Psoas muscle (tissue), 8 donors: ENCODE results near the gene SCYGR1. TPM values are rescaled to one million over a fixed set of nuclear protein-coding genes. Genes with fewer than 3 reads are reported as not detected.
"Not testable (repeated sequence)": the region's sequence is repeated elsewhere in the genome, so short reads cannot be mapped to it uniquely, and the experiment has no call there.

Experiments
- ATAC-seq, 4 donors: fragments of 200-7000 bp; cut with Tn5 transposase; one replicate each; pipeline ENCODE4 v1.9.1; 2020; ENCODE audit warnings: moderate library complexity in 3 of 4, mild to moderate bottlenecking in 2 of 4
- DNase-seq, 2 donors: peaks; one replicate each; pipeline ENCODE4 v3.0.0-alpha.2; 2020
- H3K27ac ChIP-seq: fragments of 200-600 bp; one replicate; pipeline ENCODE4 v1.8.0; 2022
- H3K27me3 ChIP-seq, 3 donors: fragments of 200-600 bp in 1 of 3; one replicate each; pipeline versions ENCODE4 v1.6.1 to v1.8.0; 2013 to 2022; ENCODE audit warnings: low read length in 2 of 3, mild to moderate bottlenecking in 2 of 3, moderate library complexity in 1 of 3; ENCODE audit not compliant: insufficient read depth in 3 of 3
- H3K36me3 ChIP-seq, 2 donors: fragments of 200-600 bp in 1 of 2; one replicate each; pipeline versions ENCODE4 v1.6.1 to v1.8.0; 2013 to 2022; ENCODE audit warnings: low read depth in 1 of 2, mild to moderate bottlenecking in 1 of 2, moderate library complexity in 1 of 2; ENCODE audit not compliant: insufficient read depth in 1 of 2
- H3K4me1 ChIP-seq: fragments of 200-600 bp; one replicate; pipeline ENCODE4 v1.8.0; 2022
- H3K4me3 ChIP-seq: fragments of 200-600 bp; one replicate; pipeline ENCODE4 v1.8.0; 2022; ENCODE audit warnings: mild to moderate bottlenecking
- H3K9me3 ChIP-seq: fragments of 200-600 bp; one replicate; pipeline ENCODE4 v1.8.0; 2022
- CTCF ChIP-seq: fragments of 200-600 bp; IDR thresholded peaks from one replicate; pipeline ENCODE4 v1.8.0; 2022; ENCODE audit warnings: antibody characterized with exemption
- WGBS, 3 donors: extraction: QIAGEN DNeasy Blood & Tissue Kit; methylation state at CpG; one replicate each; pipeline versions ENCODE4 v1.1.6 to v1.1.7; 2013; 5-methylcytosine and 5-hydroxymethylcytosine counted together
- intact Hi-C, 2 donors: fragments of 100-400 bp; cut with DNase I; formaldehyde crosslinking; loops; one replicate each; pipeline versions ENCODE4 v1.11.0 to v1.14.2; 2022
- long read RNA-seq, 2 donors: library from polyadenylated mRNA; unstranded; transcript quantifications; one replicate each; pipeline ENCODE4 v2.0.0, GENCODE V29; 2021
- polyA plus RNA-seq, 3 donors: library from polyadenylated mRNA; stranded (reverse); fragments of 200-250 nt; gene quantifications; one replicate each; pipeline ENCODE4 v1.2.3, GENCODE V29; 2013
- total RNA-seq, 4 donors: library from RNA; stranded (reverse); fragmentation: NEBNext Ultra II Directional in 2 of 4; extraction: Animal tissue kit (Norgen Biotek cat#: 25700) in 2 of 4; gene quantifications; one replicate each; pipeline versions ENCODE4 v1.2.1 to v1.2.4, GENCODE V29; 2021 to 2023
- donor health status: healthy with polysubstance abuse.
- donor health status: DM: no; HTN: no; CAD: no; lungs with moderate emphysema.
- donor health status: Bipolar disorder and iron deficiency.
- donor health status: healthy.
- donor health status: DM: yes; HTN: yes; CAD: no.
- donor health status: DM: no; HTN: no; CAD: no.
- donor health status: DM: no; HTN: no; CAD: no.
- donor health status: DM: yes; HTN: yes; CAD: no.

The SCYGR1 gene
- total RNA-seq (not detected), polyA plus RNA-seq (not detected)
- long read RNA-seq, donor 1: 0 reads
- long read RNA-seq, donor 2: 0 reads

GRCh38 chr2:227387583-227387982 lies at the start of gene SCYGR1:
TSS of gene SCYGR1 (minus strand) at chr2:227387949. CDS start at chr2:227387949, 0 bp downstream.
- H3K9me3 ChIP-seq, H3K4me3 ChIP-seq, DNase-seq, intact Hi-C loops, ATAC-seq, H3K36me3 ChIP-seq, H3K27ac ChIP-seq, H3K4me1 ChIP-seq: not testable (repeated sequence)
- peaks cover 0 to 12% (median 2%) of the 10 kb centered on the region in 3 donors for H3K27me3 ChIP-seq
- 55 to 70% (median 57%) methylated on average over 7 of the region's 7 CpGs for WGBS, 3 donors

GRCh38 chr2:227436436-227437174 lies 48.9 kb upstream of the SCYGR1 start:
- Histone ChIP-seq H3K36me3 (no peaks in the 10 kb centered on the region), H3K4me3 (no peak overlapping the region), H3K4me1 (no peaks in the 10 kb centered on the region), H3K9me3 (peaks cover 8% of the 10 kb centered on the region), H3K27ac (no peak overlapping the region), H3K27me3 (peaks cover 0 to 2% (median 0%) of the 10 kb centered on the region in 3 donors)
- ATAC-seq: no peak
- intact Hi-C loops: no loop called here
- WGBS, 3 donors: 77 to 81% (median 79%) methylated on average over 7 of the region's 7 CpGs
- no peak for DNase-seq
- TF ChIP-seq CTCF: no peak

GRCh38 chr2:227433171-227433570 lies 45.4 kb upstream of the SCYGR1 start:
- H3K9me3 ChIP-seq: peaks cover 8% of the 10 kb centered on the region
- no peaks in the 10 kb centered on the region for H3K4me1 ChIP-seq
- no peaks in the 10 kb centered on the region for H3K36me3 ChIP-seq
- H3K4me3 ChIP-seq: no peak overlapping the region
- intact Hi-C loops: no loop called here
- WGBS, 3 donors: 67 to 95% (median 92%) methylated on average over 2 of the region's 2 CpGs
- ATAC-seq (no peak), DNase-seq (no peak)
- TF ChIP-seq CTCF: no peak
- H3K27ac ChIP-seq: no peak overlapping the region
- peaks cover 0 to 2% (median 0%) of the 10 kb centered on the region in 3 donors for H3K27me3 ChIP-seq

GRCh38 chr2:227430639-227431038 lies 42.9 kb upstream of the SCYGR1 start:
- Histone ChIP-seq H3K9me3 (peaks cover 8% of the 10 kb centered on the region), H3K4me3 (no peak overlapping the region), H3K27ac (no peak overlapping the region), H3K4me1 (no peaks in the 10 kb centered on the region), H3K27me3 (peaks cover 0 to 2% (median 0%) of the 10 kb centered on the region in 3 donors), H3K36me3 (no peaks in the 10 kb centered on the region)
- intact Hi-C loops: no loop called here
- ATAC-seq (no peak), DNase-seq (no peak)
- 56 to 78% (median 72%) methylated on average over 3 of the region's 3 CpGs for WGBS, 3 donors
- no peak for TF ChIP-seq CTCF

GRCh38 chr2:227428731-227429285 lies 41.1 kb upstream of the SCYGR1 start:
- peaks cover 8% of the 10 kb centered on the region for H3K9me3 ChIP-seq
- H3K4me1 ChIP-seq: no peaks in the 10 kb centered on the region
- no peak overlapping the region for H3K27ac ChIP-seq
- no peaks in the 10 kb centered on the region for H3K27me3 ChIP-seq
- ATAC-seq (no peak), DNase-seq (no peak)
- H3K36me3 ChIP-seq: no peaks in the 10 kb centered on the region
- intact Hi-C loops: no loop called here
- WGBS, 3 donors: 86 to 88% (median 87%) methylated on average over 8 of the region's 8 CpGs
- TF ChIP-seq CTCF: no peak
- no peak overlapping the region for H3K4me3 ChIP-seq
